ENCODE data around the gene GID8.

DNA sequence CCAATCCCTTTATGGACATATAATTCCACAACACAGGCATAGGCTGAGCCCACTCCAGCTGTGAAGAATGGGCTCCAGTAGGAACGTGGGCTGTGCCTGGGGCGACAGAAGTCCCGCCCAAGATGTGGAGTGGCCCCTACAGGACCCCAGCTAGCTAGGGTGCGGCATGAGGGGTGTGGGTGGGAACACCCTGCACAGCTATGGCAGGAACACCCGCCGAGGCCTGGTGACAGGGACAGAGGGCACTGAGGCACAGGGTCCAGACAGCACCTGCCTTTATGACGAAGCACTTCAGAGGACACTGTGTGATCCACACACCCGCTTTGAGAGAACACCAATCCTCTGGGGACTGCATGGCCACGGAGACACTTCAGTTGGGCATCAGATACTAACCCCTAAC, 48.1 kb upstream of the GID8 start:
- no peak for TF ChIP-seq POLR2A (IDR thresholded peaks at IDR 0.05; ENCODE audit: low read length)
- TF ChIP-seq GATA1 (IDR thresholded peaks at IDR 0.05; ENCODE audit: low read depth, low read length), result no peak
